CD4-positive, alpha-beta T cell treated with Interferon alpha-2 for 1 hour (primary cell): ENCODE data around the gene CLNK.

Source experiments
- DNase-seq, 2 donors: peaks; one replicate each; pipeline ENCODE4 v3.0.0-alpha.2; 2020 to 2022

CLNK gene

GRCh38 chr4:10569491-10569890 lies 115.1 kb downstream of the CLNK start:
- no peak for DNase-seq

GRCh38 chr4:10567766-10568165 lies 116.8 kb downstream of the CLNK start:
- no peak for DNase-seq

- no peak for DNase-seq
These were observed 119.3 kb downstream of the CLNK start for GRCh38 chr4:10565166-10565780.

GRCh38 chr4:10554694-10555093 lies 129.9 kb downstream of the CLNK start:
- DNase-seq = peak; percentile 33 to 54

GRCh38 chr4:10554121-10554520 lies 130.4 kb downstream of the CLNK start:
- no peak for DNase-seq

- DNase-seq = no peak
These were observed 131.8 kb downstream of the CLNK start for GRCh38 chr4:10552591-10553280.

- DNase-seq = no peak
These were observed 148.7 kb downstream of the CLNK start for GRCh38 chr4:10535912-10536311.

GRCh38 chr4:10534820-10535219 lies 149.7 kb downstream of the CLNK start:
- no peak for DNase-seq

GRCh38 chr4:10532155-10532554 lies 152.4 kb downstream of the CLNK start:
- DNase-seq = no peak

GRCh38 chr4:10530137-10530786 lies 154.3 kb downstream of the CLNK start:
- no peak for DNase-seq

- no peak for DNase-seq
These were observed 155.1 kb downstream of the CLNK start for GRCh38 chr4:10529291-10530136.

- DNase-seq = no peak
These were observed 157.1 kb downstream of the CLNK start for GRCh38 chr4:10527438-10527837.

GRCh38 chr4:10526429-10527222 lies 157.9 kb downstream of the CLNK start:
- DNase-seq = no peak

GRCh38 chr4:10524196-10524833 lies 160.3 kb downstream of the CLNK start:
- no peak for DNase-seq

GRCh38 chr4:10521424-10521823 lies 163.1 kb downstream of the CLNK start:
- no peak for DNase-seq

- DNase-seq = no peak
These were observed 174.8 kb downstream of the CLNK start for GRCh38 chr4:10509733-10510132.

GRCh38 chr4:10506077-10506476 lies 178.5 kb downstream of the CLNK start:
- DNase-seq = no peak

GRCh38 chr4:10504570-10505179 lies 179.9 kb downstream of the CLNK start:
- no peak for DNase-seq

GRCh38 chr4:10502717-10503116 lies 181.9 kb downstream of the CLNK start:
- no peak for DNase-seq

- no peak for DNase-seq
These were observed 183.8 kb downstream of the CLNK start for GRCh38 chr4:10500776-10501175.

GRCh38 chr4:10496200-10496599 lies 188.4 kb downstream of the CLNK start:
- DNase-seq = no peak

GRCh38 chr4:10495651-10496050 lies 188.9 kb downstream of the CLNK start:
- no peak for DNase-seq
